Large intestine (tissue), 3 donors: ENCODE measurements around the gene ZBTB21. TPM values are rescaled to one million over a fixed set of nuclear protein-coding genes. Genes with fewer than 3 reads are reported as not detected.

Source experiments
- DNase-seq, 2 donors: peaks; one replicate each; pipeline versions ENCODE4 v3.0.0 to v3.0.0-alpha.2; 2013
- H3K27ac ChIP-seq: one replicate; pipeline ENCODE4 v1.5.1; 2013; ENCODE audit warnings: low read length
- H3K27me3 ChIP-seq: 2 replicates; pipeline ENCODE4 v1.6.1; 2013; ENCODE audit warnings: low read length; ENCODE audit not compliant: control insufficient read depth, insufficient read depth
- H3K36me3 ChIP-seq: 2 replicates; pipeline ENCODE4 v1.6.1; 2013; ENCODE audit warnings: low read length; ENCODE audit not compliant: control insufficient read depth, insufficient read depth
- H3K4me1 ChIP-seq: one replicate; pipeline ENCODE4 v1.6.1; 2013; ENCODE audit warnings: low read length; ENCODE audit not compliant: control insufficient read depth, insufficient read depth
- H3K4me3 ChIP-seq: one replicate; pipeline ENCODE4 v1.5.1; 2013; ENCODE audit warnings: low read length
- H3K9me3 ChIP-seq: one replicate; pipeline ENCODE4 v1.6.1; 2013; ENCODE audit warnings: mild to moderate bottlenecking, low read depth, low read length, moderate library complexity; ENCODE audit not compliant: control insufficient read depth
- WGBS: methylation state at CpG from one replicate; pipeline ENCODE4 v1.1.5; 2013; ENCODE audit warnings: low lambda C conversion rate; ENCODE audit not compliant: insufficient coverage; 5-methylcytosine and 5-hydroxymethylcytosine counted together
- polyA plus RNA-seq: library from polyadenylated mRNA; unstranded; fragments of 120-200 nt; gene quantifications from one replicate; pipeline ENCODE4 v1.2.1, GENCODE V29; 2013

The ZBTB21 gene
- polyA plus RNA-seq, 1 donor = 11.0 TPM

DNA sequence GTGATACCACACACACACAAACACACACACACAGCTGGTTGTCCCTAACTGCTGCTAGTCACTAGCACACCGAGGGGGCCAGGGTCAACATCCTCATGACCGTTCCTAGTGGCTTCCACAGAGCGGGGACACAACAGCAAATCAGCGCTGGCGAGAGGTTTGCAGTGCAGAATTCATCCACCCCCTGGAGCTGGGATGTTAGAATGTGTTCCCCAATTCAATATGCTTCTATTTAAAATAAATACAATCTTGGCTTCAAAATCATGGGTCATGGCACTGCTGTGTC lies 40.1 kb downstream of the ZBTB21 start:
- no peak for DNase-seq
- Histone ChIP-seq H3K9me3 (no peaks in the 10 kb centered on the region), H3K4me3 (no peak overlapping the region), H3K27ac (no peak overlapping the region), H3K36me3 (no peaks in the 10 kb centered on the region), H3K27me3 (no peaks in the 10 kb centered on the region), H3K4me1 (peaks cover 12% of the 10 kb centered on the region)
- no CpG with 5 or more reads among the region's 5 CpGs for WGBS

DNA sequence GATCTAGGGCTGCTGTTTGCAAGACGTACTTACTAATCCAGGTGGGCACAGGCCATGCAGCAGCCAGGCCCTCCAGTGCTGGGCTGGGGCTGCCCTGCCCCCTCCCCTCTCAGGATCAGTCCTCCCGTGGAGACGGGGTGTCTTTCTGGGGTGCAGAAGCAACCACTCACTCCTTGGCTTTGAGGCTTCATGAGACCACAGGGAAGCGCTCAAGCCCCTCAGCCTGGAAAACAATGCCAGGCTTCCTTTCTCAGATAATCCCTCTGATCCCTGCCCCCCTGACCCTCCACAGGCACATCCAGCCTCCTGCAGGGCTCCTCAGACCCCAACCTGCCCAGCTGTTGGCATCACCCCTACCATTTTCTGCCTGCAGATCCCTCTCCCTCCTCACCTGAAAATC lies 42.5 kb downstream of the ZBTB21 start:
- H3K27me3 ChIP-seq = peaks cover 4% of the 10 kb centered on the region
- H3K4me3 ChIP-seq = no peak overlapping the region
- H3K4me1 ChIP-seq = peaks cover 5% of the 10 kb centered on the region
- DNase-seq = no peak
- no peaks in the 10 kb centered on the region for H3K9me3 ChIP-seq
- no peak overlapping the region for H3K27ac ChIP-seq
- H3K36me3 ChIP-seq = no peaks in the 10 kb centered on the region
- no CpG with 5 or more reads among the region's 4 CpGs for WGBS

DNA sequence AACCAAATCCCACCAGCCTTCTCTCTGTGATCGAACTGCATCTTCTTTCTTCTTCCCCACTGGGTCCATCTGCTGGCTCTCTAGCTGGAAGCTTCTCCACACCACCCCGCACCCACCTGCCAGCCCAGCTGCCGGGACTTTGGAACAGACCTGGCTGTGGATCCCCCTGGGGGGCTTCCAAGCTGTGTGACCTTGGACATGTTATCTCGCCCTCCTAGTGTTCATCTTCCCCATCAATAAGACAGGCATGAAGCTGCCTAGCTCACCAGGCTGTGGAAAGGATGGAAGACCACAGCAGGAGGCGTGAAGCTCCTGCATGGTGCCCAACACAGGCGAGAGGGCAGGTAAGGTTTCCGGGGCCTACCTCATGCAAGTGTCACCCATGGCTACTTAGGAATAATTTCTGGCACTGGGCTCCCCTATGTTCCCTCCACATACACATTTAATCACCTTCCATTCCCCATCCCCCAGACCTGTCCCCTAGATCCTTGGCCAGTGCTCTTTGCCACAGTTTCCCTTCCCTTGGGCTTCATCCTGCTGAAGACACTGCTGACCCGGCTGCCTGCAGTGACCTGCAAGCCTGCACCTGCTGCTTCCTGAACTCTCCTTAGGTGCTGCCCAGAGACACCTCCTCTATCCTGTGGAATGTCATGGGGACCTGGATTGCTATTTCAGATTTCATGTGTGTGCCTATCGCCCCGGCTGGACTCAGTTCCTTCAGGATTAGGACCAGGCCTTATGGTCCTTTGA lies 43.1 kb downstream of the ZBTB21 start:
- no peaks in the 10 kb centered on the region for H3K9me3 ChIP-seq
- DNase-seq = no peak
- H3K27me3 ChIP-seq = peaks cover 5% of the 10 kb centered on the region
- H3K4me3 ChIP-seq = no peak overlapping the region
- no peak overlapping the region for H3K27ac ChIP-seq
- H3K36me3 ChIP-seq = no peaks in the 10 kb centered on the region
- 100% methylated on average over 1 of the region's 10 CpGs for WGBS
- H3K4me1 ChIP-seq = peaks cover 5% of the 10 kb centered on the region

DNA sequence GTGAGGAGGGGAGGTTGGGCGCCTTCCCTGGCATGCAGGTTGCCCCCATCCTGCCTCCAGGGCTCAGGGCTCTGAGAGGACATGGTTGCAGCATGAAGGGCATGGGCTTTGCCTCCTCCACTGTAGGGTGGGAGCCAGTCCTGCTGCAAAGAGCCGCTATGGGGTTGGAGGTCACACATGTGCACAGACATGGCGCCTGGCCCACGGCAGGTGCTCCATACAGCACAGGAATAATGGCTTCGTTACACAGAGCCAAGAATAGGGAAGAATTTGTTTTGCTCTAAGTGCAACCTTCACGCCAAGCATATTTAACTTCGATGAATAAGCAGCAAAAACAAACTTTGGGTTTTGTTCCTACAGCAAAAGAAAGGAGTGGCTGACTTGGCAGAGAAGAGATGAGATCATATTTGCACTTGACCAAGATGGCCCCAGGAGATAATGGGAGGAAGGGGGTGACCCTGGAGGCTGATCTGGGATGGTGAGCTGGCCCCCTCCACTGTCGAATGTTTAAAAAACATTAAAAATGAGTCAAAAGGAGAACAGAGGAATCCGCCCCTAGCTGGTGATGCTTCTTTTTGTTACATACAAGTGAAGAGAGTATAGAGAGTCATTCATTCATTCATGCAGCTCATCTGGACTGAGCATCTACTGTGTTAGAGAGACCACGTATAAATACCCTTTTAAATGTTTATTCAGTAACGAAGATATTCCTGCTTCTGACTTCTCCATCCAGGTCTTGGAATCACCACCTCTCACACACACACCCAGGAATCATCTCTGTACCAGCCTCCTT lies 43.9 kb downstream of the ZBTB21 start:
- H3K4me3 ChIP-seq = no peak overlapping the region
- no peaks in the 10 kb centered on the region for H3K36me3 ChIP-seq
- peaks cover 5% of the 10 kb centered on the region for H3K4me1 ChIP-seq
- H3K9me3 ChIP-seq = no peaks in the 10 kb centered on the region
- no peak overlapping the region for H3K27ac ChIP-seq
- peaks cover 13% of the 10 kb centered on the region for H3K27me3 ChIP-seq
- no peak for DNase-seq
- 73% methylated on average over 3 of the region's 11 CpGs for WGBS

DNA sequence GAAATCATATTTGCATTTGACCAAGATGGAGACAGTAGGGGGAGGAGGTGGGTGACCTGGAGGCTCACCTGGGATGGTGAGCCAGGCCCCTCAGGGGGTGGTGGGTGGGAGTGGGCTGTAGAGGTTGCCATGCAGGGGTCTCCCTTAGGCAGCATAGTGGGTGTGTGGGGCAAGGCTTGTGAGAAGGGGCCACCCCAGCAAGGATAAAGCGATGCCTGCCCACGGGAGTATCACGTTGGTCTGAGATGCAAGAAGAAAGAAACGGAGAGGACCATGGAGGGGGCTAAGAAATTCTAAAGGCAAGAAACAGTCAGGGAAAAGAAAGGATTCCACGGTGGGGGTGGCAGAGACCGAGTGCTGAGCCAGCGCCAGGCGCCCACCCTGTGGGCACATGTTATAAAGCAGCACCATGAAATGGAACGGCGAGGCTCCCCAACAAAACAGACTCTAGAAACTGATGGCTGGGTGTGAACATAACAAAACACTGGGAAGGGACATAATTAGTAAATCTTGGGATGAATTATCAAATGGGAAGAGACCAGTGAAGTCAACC lies 44.6 kb downstream of the ZBTB21 start:
- no peaks in the 10 kb centered on the region for H3K9me3 ChIP-seq
- no peak for DNase-seq

DNA sequence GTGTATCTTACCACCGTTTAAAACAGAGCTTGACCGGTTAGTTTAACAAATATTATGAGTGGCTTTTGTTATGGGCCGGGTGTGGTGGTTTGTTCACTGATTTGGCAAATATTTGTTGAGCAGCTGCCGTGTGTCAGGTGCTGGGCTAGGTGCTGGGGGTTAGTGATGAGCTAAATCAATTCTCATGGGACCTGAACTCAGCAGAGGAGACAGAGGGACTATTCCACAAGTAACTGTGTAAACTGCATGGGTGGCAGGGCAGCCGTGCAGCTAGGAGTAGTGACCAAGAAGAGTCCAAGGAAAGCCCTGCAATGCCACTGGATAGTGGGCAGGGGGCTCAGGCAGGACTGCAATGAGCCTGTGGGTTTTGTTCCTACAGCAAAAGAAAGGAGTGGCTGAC lies 45.1 kb downstream of the ZBTB21 start:
- Histone ChIP-seq H3K4me3 (no peak overlapping the region), H3K27ac (no peak overlapping the region), H3K9me3 (no peaks in the 10 kb centered on the region), H3K27me3 (peaks cover 14% of the 10 kb centered on the region), H3K4me1 (peaks cover 5% of the 10 kb centered on the region), H3K36me3 (no peaks in the 10 kb centered on the region)
- WGBS = 60% methylated on average over 1 of the region's 5 CpGs
- DNase-seq = no peak

More for the DNA sequence above, 44.6 kb downstream of the ZBTB21 start:
- H3K36me3 ChIP-seq = no peaks in the 10 kb centered on the region
- peaks cover 5% of the 10 kb centered on the region for H3K4me1 ChIP-seq
- H3K27me3 ChIP-seq = peaks cover 14% of the 10 kb centered on the region
- no peak overlapping the region for H3K27ac ChIP-seq
- WGBS = 90% methylated on average over 3 of the region's 10 CpGs
- no peak overlapping the region for H3K4me3 ChIP-seq

DNA sequence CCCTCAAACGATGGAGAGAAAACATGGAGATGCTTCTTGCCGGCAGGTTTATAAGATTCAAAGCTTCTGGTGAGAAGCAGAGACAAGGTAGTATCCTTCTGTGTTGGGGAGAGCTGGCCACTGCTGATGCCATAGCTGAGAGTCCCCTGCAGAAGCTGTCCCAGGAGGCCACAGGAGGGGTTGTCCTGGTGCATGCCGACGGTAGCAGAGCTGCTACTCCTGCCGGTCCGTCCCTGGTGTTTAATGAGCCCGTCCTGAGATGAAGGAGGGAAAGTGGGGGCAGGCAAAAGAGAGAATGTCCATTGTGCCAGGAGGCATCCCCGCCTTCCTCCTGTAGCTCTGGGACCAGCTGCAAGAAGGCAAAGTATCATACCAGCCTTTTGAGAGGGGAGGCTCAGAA lies 46.0 kb downstream of the ZBTB21 start:
- WGBS = no CpG with 5 or more reads among the region's 8 CpGs
- H3K9me3 ChIP-seq = no peaks in the 10 kb centered on the region
- H3K4me1 ChIP-seq = peaks cover 5% of the 10 kb centered on the region
- H3K27me3 ChIP-seq = peaks cover 14% of the 10 kb centered on the region
- H3K4me3 ChIP-seq = no peak overlapping the region
- H3K36me3 ChIP-seq = no peaks in the 10 kb centered on the region
- H3K27ac ChIP-seq = no peak overlapping the region
- no peak for DNase-seq

DNA sequence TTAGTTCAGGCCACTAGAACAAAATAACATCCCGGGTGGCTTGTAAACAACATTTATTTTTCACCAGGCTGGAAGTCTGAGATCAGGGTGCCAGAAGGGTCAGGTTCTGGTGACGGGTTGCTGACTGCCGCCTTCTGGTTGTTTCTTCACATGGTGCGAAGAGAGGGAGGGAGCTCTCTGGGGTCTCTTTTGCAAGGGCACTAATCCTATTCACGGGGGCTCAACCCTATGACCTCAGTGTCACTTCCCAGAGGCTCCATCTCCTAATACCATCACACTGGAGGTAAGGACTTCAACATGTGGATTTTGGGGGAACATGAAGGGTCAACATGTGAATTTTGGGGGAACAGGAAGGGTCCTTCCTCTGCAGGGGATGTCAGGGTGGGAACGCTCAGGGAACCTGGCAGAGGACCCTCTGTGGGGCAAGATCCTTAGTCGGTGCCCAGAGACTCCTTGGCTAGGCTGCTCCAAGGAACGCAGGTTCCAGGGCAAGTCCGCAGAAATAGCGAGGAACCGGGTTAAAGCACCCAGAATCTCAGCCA lies 47.7 kb downstream of the ZBTB21 start:
- Histone ChIP-seq H3K9me3 (no peaks in the 10 kb centered on the region), H3K36me3 (no peaks in the 10 kb centered on the region), H3K27me3 (peaks cover 14% of the 10 kb centered on the region), H3K4me3 (no peak overlapping the region), H3K27ac (no peak overlapping the region), H3K4me1 (peaks cover 7% of the 10 kb centered on the region)
- 60% methylated on average over 1 of the region's 11 CpGs for WGBS
- no peak for DNase-seq

DNA sequence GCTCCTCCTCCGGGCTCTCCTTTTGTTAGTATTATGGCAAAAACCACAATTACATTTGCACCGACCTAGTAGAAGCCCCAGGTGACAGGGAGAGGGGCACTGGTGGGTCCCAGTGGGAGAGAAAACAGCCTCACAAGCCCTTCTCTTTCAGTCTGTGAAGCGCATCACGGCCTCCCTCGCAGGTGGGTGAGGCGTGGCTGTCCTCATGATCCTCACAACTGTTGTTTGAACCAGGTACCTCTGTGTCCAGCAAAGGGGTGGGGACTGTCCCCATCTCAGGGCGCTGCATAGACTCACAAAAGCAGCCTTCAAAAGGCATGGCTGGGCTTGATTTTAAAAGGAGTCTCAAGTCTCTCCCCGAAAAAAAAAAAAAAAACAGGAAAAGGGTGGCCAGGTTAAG lies 48.4 kb downstream of the ZBTB21 start:
- no peak overlapping the region for H3K27ac ChIP-seq
- no peaks in the 10 kb centered on the region for H3K36me3 ChIP-seq
- DNase-seq = no peak
- no peak overlapping the region for H3K4me3 ChIP-seq
- peaks cover 14% of the 10 kb centered on the region for H3K27me3 ChIP-seq
- no peaks in the 10 kb centered on the region for H3K9me3 ChIP-seq
- H3K4me1 ChIP-seq = peaks cover 10% of the 10 kb centered on the region
- 80% methylated on average over 1 of the region's 8 CpGs for WGBS

DNA sequence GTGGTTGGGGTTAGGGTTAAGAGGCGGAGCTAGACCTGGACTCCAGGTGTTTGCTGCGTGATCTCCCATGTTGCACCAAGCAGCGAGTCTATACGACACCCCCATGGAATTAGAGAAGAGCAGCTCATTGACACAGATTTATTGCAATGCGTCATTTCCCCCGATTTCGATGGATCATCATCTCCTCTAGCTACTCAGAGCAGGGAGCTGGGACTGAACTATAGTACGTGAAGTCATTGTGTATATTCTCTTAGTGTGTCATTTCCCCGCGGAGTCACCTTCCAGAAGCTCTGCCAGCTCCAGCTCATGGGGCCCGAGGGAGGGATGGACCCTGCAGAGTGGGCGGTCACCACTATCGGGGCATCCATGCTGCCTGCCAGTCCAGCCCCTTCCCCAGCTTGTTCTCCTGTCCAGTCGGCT lies 48.9 kb downstream of the ZBTB21 start:
- DNase-seq = no peak
- Histone ChIP-seq H3K4me1 (peaks cover 10% of the 10 kb centered on the region), H3K36me3 (no peaks in the 10 kb centered on the region), H3K27me3 (peaks cover 14% of the 10 kb centered on the region), H3K27ac (no peak overlapping the region), H3K9me3 (no peaks in the 10 kb centered on the region), H3K4me3 (no peak overlapping the region)
- 91% methylated on average over 4 of the region's 14 CpGs for WGBS
